ENCODE results near the gene ZNRF4.

GRCh38 chr19:5436948-5437306 lies 18.3 kb upstream of the ZNRF4 start:
- TF ChIP-seq CTCF (IDR thresholded peaks at IDR 0.05) = no peak
- TF ChIP-seq ZFX (IDR thresholded peaks at IDR 0.05; ENCODE audit: borderline replicate concordance) = no peak
